GM19438 (cell line): ENCODE results near the gene ASB5.
"Not testable (repeated sequence)": the region's sequence is repeated elsewhere in the genome, so short reads cannot be mapped to it uniquely, and the experiment has no call there.

Experiments used
- ATAC-seq: cut with Tn5 transposase; IDR thresholded peaks from one replicate; pipeline ENCODE4 v1.9.1; 2021; ENCODE audit warnings: low read depth; ENCODE audit not compliant: unreplicated experiment

ASB5 gene

GRCh38 chr4:176268963-176269362 is at the start of gene ASB5:
Gene ASB5, minus strand, starts transcription at chr4:176269222. Its CDS starts 114 bp downstream, at chr4:176269108.
- ATAC-seq: no peak

GRCh38 chr4:176313596-176314336 is 44.7 kb upstream of the ASB5 start:
- ATAC-seq: no peak

GRCh38 chr4:176309772-176310171 is 40.8 kb upstream of the ASB5 start:
- no peak for ATAC-seq

- ATAC-seq: peak; percentile 96
Measured at GRCh38 chr4:176309046-176309445, 40.0 kb upstream of the ASB5 start.

GRCh38 chr4:176308441-176308840 is 39.4 kb upstream of the ASB5 start:
- peak; percentile 58 for ATAC-seq

GRCh38 chr4:176307666-176307930 is 38.6 kb upstream of the ASB5 start:
- no peak for ATAC-seq

GRCh38 chr4:176306837-176307665 is 38.0 kb upstream of the ASB5 start:
- no peak for ATAC-seq

GRCh38 chr4:176303938-176304337 is 34.9 kb upstream of the ASB5 start:
- ATAC-seq: no peak

GRCh38 chr4:176302283-176303275 is 33.6 kb upstream of the ASB5 start:
- ATAC-seq: no peak

- no peak for ATAC-seq
Measured at GRCh38 chr4:176300565-176300964, 31.5 kb upstream of the ASB5 start.

GRCh38 chr4:176300036-176300435 is 31.0 kb upstream of the ASB5 start:
- no peak for ATAC-seq

GRCh38 chr4:176298664-176299063 is 29.6 kb upstream of the ASB5 start:
- no peak for ATAC-seq

GRCh38 chr4:176295907-176296306 is 26.9 kb upstream of the ASB5 start:
- ATAC-seq: not testable (repeated sequence)

- no peak for ATAC-seq
Measured at GRCh38 chr4:176293660-176294059, 24.6 kb upstream of the ASB5 start.

GRCh38 chr4:176292920-176293319 is 23.9 kb upstream of the ASB5 start:
- ATAC-seq: no peak

- no peak for ATAC-seq
Measured at GRCh38 chr4:176291748-176292147, 22.7 kb upstream of the ASB5 start.

- ATAC-seq: no peak
Measured at GRCh38 chr4:176290520-176290919, 21.5 kb upstream of the ASB5 start.

GRCh38 chr4:176289561-176289960 is 20.5 kb upstream of the ASB5 start:
- ATAC-seq: no peak

GRCh38 chr4:176288020-176288419 is 19.0 kb upstream of the ASB5 start:
- no peak for ATAC-seq

GRCh38 chr4:176287546-176287945 is 18.5 kb upstream of the ASB5 start:
- ATAC-seq: no peak

- ATAC-seq: no peak
Measured at GRCh38 chr4:176286728-176287127, 17.7 kb upstream of the ASB5 start.
